ENCODE measurements around the gene USP13.
"Not testable (repeated sequence)": the region's sequence is repeated elsewhere in the genome, so short reads cannot be mapped to it uniquely, and the experiment has no call there.

The USP13 gene, protein sequence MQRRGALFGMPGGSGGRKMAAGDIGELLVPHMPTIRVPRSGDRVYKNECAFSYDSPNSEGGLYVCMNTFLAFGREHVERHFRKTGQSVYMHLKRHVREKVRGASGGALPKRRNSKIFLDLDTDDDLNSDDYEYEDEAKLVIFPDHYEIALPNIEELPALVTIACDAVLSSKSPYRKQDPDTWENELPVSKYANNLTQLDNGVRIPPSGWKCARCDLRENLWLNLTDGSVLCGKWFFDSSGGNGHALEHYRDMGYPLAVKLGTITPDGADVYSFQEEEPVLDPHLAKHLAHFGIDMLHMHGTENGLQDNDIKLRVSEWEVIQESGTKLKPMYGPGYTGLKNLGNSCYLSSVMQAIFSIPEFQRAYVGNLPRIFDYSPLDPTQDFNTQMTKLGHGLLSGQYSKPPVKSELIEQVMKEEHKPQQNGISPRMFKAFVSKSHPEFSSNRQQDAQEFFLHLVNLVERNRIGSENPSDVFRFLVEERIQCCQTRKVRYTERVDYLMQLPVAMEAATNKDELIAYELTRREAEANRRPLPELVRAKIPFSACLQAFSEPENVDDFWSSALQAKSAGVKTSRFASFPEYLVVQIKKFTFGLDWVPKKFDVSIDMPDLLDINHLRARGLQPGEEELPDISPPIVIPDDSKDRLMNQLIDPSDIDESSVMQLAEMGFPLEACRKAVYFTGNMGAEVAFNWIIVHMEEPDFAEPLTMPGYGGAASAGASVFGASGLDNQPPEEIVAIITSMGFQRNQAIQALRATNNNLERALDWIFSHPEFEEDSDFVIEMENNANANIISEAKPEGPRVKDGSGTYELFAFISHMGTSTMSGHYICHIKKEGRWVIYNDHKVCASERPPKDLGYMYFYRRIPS

DNA sequence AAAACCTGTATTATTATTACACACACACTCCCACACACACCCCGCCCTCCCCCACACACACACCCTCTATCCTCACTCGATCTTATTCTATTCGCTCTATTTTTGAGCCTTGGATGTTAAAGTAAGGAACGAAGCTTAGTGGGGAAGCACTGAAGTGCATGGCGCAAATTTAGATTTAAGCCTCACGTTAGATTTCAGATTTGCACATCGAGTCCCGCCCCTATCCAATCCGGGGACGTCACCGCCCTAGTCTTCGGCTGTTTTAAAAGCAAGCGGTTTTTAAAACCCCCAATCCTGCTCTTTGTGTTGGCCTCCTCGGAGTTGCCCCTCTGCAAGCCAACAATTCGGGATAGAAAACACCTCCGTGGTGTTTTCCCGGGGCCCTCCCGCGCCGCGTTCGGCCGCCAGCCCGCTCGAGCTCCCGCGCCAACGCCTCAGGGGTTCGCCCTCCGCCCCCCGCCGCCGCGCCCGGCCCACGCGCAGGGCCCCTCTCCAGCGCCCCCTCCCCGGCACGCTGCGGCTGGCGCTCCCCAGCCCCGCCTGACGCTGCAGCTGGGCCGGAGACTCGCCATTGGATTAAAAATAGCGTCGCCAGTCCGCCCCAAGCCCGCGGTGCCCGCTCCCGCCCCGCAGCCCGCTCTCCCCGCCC, at the start of gene USP13:
Gene USP13 (plus strand): TSS at position 594 of the 649 bp plus-strand sequence. CDS start 186 bp downstream, outside the sequence.
- DNase-seq (ENCODE audit: low read depth), result peak; percentile 46

DNA sequence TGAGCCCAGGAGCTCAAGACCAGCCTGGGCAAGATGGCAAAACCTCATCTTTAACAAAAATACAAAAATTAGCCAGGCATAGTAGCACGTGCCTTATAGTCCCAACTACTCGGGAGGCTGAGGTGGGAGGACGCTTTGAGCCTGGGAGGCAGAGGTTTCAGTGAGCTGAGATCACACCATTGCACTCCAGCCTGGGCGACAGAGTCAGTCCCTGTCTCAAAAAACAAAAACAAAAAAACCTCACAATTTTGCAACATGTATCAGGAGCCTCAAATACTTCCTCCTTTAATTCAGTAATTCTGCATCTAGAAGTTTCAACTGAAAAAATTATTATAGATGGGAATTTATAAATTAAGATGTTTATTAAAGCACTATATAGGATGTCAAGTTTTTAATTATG, 49.5 kb upstream of the USP13 start:
- no peak for DNase-seq (ENCODE audit: low read depth)

DNA sequence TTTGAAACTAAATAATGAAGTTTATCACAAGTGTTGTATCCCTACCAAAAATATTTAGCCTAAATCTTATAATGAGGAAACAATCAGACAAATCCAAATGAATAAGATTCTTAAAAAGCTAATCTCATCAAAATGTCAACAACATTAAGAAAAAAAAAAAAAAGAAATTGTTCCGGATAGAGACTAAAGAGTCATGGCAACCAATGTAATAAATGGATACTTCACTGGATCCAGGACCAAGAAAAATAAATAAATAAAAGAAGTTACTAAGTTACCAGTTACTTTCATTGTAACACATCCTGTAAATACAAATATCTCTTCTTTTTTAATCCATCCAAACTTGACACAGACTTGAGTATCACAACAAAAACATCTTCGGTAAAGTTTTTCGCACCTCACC, 49.0 kb upstream of the USP13 start:
- DNase-seq (ENCODE audit: low read depth), result no peak

DNA sequence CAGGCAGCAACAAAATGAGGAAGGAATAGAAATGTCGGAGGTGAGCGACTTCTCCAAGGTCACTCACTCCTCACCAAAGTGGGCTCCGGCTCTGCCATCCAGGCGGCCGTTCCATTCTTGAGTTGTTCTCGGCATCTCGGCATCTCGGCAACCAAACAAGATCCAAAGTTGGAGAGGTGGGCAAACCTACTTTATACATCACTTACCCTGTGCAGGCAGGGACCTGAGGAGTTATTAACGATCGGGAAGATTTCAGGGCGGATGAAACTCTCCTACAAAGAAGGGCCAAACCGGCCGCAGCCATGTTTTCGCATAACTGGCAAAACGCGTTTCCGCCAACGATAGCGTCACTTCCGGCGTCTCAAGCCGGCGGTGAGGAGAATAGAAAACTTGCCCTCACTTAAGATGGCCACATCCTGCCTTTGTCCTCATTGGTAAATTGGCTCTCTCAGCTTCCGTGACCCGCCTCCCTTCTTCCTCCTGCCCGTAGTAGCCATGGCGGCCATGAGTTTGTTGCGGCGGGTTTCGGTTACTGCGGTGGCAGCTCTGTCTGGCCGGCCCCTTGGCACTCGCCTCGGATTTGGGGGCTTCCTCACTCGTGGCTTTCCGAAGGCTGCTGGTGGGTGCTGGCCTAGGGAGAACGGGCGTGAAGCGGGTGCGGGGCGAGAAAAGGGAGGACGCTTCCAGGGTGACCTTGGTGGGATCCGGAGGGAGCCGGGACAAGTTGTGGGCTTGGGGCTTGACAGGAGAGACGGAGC, 48.3 kb upstream of the USP13 start, which contains the start of the genes MRPL47 and NDUFB5:
Gene MRPL47 (minus strand): TSS at position 318 of the 758 bp plus-strand sequence. CDS start 14 bp downstream, at position 304.
Gene NDUFB5 (plus strand): TSS at position 474 of the 758 bp plus-strand sequence. CDS start 22 bp downstream, at position 496.
- peak; percentile 87 for DNase-seq (ENCODE audit: low read depth)

DNA sequence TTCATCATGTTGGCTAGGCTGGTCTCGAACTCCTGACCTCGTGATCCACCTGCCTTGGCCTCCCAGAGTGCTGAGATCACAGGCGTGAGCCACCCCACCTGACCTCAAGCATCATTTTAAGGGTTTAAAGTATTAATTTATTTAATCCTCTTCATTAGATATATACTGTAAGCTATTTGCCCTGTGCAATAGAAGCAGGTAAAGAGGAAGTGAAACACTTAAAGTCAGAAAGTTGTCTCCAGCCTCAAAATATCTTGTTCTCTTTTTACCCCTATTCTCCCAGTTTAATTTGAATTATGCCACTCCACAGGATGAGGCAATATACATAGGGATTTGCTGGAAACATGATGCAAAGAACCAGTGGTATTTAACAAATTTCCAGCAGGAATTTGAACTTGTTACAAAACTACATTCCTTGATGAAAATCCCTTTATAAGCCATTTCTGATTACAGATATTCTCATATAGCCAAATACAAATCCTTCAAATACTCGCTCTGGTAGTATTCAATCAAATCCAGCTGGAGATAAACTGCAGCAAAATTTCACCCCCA, 46.2 kb upstream of the USP13 start:
- no peak for DNase-seq (ENCODE audit: low read depth)

DNA sequence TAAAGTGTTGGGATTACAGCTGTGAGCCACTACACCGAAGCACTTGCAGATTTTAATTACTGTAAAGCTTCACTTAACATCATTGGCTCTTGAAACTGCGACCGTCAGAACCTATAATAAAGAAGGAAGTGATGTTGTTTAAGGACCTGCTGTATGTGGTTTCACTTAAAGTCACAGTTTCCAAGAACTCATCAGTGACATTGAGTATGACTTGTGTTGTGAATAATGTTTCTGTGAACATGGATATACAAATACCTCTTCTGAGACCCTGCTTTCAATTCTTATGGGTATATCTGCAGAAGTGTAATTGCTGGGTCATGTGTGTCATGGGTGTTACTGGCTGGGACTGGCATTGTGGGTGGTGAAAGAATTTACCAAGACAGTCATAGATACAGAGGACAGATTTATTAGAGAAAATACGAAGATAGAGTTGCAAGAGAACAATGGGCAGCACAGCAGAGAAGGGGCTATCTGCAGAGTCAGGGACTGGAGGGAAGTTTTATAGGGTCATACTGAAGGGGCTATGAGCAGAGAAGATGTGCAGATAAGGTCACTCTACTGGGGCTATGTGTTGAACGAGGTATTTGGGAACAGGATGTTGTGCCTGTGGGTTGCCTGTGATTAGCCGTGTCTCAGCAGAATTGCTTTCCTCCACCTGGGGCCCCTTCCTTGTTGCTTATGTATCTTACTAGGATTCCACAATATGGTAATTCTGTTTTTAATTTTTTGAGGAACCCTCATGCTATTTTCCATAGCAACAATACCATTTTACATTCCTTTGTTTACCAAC, 43.7 kb upstream of the USP13 start:
- no peak for DNase-seq (ENCODE audit: low read depth)

DNA sequence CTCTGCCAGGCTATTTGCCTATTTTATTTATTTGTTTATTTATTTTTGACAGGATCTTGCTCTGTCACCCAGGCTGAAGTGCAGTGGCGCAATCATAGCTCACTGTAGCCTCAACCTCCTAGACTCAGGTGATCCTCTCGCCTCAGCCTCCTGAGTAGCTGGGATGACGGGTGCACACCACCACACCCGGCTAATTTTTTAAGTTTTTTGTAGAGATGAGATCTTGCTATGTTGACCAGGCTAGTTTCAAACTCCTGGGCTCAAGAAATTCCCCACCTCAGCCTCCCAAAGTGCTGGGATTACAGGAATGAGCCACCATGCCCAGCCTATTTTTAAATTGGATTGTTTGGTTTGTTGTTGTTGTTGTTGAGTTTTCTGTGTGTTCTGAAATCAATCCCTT, 42.8 kb upstream of the USP13 start:
- DNase-seq (ENCODE audit: low read depth), result no peak

DNA sequence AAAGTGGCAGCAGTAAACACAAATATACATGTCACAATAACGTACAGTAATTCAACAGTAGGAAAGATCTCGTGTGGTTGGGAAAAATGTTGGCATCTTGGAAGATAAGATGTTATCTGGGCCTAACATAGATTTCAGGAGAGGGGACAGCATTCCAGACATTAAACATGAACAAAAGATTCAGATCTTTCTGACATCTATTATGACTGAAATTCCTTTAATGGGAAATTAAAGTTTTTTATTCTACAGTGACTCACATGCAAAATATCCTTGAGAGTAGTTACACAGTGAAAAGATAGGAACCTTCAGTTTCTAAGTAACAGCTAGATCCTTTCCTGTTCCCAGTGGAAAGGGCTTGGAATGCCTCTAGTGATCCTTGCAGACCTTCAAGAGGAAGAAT, 39.0 kb upstream of the USP13 start:
- DNase-seq (ENCODE audit: low read depth), result no peak

DNA sequence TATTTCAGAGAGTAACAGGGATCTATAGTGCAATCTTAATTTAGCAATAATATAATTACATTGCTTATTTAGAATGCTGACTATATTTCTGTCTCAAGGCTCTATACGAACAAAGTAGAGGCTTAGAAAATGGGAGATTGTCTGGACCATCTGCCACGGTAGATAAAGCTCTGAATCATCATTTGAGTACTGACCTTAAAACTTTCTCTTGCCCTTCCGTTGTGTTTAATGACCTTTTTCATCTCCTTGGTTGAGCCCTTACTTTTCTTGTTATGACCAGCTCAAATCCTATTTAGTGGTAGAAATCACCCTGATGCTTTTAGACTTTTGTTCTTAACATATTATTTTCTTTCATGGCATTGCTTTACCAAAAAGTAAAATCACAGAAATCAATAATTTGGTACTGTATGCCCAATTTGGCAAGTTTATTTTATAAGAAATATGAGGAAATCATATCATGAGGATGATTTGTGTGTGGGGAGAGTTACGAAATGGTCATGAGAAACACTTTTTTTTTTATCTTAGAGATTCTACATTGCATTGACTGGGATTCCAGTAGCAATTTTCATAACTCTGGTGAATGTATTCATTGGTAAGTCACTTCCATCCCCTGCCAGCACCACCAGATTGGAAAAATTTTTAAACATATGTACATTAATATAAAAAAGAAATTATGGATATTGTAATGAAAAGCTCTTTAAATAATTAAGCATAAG, 37.2 kb upstream of the USP13 start:
- no peak for DNase-seq (ENCODE audit: low read depth)

DNA sequence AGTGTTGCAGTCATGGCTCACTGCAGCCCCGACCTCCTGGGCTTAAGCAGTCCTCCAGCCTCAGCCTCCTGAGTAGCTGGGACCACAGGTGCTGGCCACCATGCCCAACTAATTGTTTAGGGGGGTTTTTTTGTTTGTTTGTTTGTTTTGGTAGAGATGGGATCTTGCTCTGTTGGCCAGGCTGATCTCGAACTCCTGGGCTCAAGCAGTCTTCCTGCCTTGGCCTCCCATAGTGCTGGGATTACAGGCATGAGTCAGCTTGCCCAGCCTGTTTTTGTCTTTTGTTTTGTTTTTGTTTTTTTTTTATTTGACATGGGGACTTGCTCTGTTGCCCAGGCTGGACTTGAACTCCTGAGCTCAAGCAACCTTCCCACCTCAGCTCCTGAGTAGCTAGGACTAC, 30.8 kb upstream of the USP13 start:
- no peak for DNase-seq (ENCODE audit: low read depth)

DNA sequence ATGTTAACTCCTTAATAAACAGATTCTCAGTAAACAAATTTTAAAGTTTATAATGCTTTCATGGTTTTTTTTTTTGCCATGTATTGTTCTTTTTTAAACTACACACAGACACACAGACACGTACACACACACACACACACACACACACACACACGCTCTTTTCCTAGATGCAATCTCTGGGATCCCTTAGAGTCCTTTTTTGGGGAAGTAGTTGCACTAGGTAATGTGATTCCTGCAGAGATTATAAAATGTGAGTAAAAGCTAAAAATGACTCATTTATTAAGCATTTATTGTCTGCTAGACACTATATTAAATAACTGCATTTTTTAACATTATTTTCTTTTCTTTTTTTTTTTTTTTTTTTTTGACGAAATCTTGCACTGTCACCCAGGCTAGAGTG, 28.4 kb upstream of the USP13 start:
- no peak for DNase-seq (ENCODE audit: low read depth)

DNA sequence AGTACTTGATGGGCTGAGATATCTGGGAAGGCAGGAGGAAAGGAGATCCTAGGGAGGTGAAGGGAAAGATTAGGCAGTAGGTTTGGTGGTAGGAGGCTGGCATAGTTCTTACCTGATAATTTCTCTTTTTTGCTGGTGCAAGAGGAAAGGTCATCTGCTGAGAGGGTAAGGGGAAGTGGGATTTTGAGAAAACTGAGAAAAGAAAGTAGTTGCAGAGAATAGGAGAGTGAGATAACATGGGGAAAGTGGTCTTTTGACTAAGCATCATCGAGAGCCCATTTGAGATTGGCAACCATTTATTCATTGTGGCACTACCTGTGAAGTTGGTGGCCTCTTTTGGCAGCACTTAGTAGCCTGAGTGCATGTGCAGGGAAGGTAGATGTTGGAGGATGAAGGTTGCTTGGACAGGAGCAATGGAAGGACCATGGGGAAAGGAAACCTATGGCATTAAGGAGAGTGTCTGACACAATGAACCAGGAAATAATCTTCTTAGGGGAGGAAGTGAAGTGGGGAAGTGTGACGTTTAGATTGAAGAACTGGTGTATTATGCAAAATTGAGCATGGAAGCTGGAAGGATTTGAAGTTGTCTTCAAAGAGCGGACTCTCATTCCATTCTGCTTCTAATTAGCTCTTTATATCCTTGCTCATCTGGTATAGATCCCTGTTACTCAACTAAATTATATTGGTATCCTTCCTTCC, 21.9 kb upstream of the USP13 start:
- no peak for DNase-seq (ENCODE audit: low read depth)

DNA sequence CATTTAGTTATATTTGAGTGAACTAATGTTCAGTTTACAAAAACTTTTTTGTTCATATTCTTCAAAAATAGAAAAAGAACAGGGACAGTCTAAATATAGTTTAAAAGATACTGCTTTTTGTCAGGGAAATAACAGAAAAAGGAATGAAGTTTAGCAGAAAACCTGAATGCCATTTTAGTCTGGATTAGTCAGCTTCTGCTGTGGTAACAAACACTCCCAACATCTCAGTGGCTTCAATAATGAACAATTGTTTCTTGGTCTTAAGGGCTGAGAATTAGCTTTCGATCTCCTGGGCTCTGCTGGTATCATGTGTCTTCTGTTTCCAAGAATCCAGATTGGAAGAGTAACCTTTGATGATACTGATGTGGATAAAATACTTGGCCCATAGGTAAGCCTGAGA, 12.4 kb upstream of the USP13 start:
- no peak for DNase-seq (ENCODE audit: low read depth)

DNA sequence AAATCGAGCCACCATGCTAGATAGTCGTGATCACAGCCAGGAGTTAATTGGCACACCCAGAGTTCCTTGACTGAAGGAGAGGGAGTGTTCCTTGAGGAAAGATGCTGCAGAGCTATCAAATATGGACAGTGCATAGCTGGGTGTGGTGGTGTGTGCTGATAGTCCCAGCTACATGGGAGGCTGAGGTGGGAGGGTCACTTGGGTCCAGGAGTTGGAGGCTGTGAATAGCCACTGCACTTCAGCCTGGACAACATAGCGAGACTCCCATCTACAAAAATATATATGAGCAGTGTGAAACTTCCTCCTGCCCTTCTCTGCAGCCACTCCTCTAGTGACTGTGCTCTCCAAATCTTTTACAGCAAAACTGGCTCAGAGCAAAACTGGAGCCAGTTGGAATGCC, 10.0 kb upstream of the USP13 start:
- DNase-seq (ENCODE audit: low read depth), result no peak

DNA sequence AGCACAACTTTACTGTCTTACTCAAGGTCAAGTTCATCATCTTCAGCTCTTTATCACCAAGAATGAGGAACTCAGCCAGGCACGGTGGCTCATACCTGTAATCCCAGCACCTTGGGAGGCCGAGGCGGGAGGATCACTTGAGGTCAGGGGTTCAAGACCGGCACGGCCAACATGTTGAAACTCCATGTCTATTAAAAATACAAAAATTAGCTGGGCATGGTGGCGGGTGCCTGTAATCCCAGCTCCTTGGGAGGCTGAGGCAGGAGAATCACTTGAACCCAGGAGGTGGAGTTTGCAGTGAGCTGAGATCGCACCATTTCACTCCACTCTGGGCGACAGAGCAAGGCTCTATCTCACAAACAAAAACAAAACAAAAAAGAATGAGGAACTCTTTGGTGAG, 9.0 kb upstream of the USP13 start:
- not testable (repeated sequence) for DNase-seq (ENCODE audit: low read depth)

DNA sequence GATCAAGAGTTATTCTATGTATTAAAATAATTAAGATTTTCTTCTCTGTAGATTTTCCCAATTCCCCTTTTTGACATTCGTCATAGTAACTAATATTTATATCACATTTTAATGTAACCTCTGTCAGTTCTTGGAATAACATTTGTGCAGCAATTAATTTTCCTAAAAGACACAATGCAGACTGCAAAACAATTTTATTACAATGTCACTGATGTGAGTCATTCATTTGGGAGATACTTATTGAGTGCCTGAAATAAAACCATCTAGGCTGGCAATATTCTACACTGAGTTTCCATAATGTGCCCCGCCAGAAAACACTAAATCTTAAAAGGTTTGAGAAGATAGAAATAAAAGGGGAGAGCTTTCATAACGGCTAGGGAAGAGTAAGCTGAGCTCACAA, 6.7 kb upstream of the USP13 start:
- no peak for DNase-seq (ENCODE audit: low read depth)

DNA sequence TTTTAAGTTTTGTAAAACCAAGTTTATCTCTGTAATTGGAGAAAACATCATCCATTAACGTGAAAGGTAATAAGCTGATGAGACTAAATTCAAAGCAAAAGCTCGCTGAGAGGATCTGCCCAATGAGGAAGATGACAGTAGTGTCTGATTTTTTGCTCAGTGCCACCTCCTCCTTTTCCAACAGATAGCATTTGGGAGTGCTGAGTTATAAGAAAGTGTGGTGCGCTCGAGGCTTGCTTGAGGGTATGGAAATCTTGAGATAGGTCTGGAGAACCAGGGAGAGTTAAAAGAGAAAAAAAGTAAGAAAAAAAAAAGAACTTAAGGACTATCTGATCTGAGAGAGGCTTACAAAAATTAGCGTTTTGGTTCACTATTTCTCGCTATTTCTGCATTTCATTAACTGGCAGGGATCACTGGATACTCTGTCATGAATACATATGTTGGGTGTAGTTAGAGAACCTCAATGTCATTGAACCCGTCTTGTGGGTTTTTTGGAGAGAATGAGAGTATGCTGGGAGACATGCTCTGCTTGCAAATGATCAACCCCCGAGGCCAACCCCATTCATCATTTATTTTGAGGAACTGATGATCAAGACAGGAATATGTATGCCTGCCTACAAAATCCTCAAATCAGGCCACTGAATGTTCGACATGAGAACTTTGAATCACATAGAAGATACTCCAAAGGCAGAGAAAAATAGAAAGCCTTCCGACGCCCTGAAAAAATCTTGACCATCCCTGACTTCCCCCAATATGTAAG, 973 bp upstream of the USP13 start:
- no peak for DNase-seq (ENCODE audit: low read depth)

DNA sequence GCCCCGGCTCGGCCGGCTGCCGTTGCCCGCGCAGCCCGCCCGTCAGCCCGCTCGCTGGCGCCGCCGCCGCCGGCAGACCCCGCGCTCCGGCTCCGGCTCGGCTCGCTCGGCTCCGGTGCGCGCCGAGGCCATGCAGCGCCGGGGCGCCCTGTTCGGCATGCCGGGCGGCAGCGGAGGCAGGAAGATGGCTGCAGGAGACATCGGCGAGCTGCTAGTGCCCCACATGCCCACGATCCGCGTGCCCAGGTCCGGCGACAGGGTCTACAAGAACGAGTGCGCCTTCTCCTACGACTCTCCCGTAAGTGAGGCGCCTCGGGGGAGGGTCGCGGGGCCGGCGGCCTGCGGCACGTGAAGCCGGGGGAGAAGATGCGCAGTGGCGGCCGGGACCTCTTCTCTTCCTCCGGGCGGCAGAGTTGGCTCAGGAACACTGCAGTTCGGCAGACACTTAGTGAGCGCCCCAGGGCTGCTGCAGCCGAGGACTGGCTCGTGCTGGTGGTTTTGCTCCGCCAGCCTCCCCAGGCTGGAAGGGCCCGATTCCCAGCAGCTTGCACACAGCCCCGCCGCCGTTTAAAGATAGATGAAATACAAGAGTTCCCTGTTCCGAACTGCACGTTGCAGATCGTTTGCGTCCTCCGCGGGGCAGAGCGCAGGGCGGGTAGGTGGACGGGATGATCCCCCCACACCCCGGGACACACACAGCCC, 407 bp downstream of the USP13 start:
- peak; percentile 31 for DNase-seq (ENCODE audit: low read depth)

All from stimulated activated CD8-positive, alpha-beta memory T cell treated with anti-CD3 and anti-CD28 coated beads, Interleukin-4, amount 100 ng/mL, for 24 hours (primary cell).